ENCODE results near the gene ANKRD63. TPM values are rescaled to one million over a fixed set of nuclear protein-coding genes. Genes with fewer than 3 reads are reported as not detected.

The ANKRD63 gene
- total and polyA plus RNA-seq, 7 experiments from 2014 or later: 0.27 TPM; not detected in 5

DNA sequence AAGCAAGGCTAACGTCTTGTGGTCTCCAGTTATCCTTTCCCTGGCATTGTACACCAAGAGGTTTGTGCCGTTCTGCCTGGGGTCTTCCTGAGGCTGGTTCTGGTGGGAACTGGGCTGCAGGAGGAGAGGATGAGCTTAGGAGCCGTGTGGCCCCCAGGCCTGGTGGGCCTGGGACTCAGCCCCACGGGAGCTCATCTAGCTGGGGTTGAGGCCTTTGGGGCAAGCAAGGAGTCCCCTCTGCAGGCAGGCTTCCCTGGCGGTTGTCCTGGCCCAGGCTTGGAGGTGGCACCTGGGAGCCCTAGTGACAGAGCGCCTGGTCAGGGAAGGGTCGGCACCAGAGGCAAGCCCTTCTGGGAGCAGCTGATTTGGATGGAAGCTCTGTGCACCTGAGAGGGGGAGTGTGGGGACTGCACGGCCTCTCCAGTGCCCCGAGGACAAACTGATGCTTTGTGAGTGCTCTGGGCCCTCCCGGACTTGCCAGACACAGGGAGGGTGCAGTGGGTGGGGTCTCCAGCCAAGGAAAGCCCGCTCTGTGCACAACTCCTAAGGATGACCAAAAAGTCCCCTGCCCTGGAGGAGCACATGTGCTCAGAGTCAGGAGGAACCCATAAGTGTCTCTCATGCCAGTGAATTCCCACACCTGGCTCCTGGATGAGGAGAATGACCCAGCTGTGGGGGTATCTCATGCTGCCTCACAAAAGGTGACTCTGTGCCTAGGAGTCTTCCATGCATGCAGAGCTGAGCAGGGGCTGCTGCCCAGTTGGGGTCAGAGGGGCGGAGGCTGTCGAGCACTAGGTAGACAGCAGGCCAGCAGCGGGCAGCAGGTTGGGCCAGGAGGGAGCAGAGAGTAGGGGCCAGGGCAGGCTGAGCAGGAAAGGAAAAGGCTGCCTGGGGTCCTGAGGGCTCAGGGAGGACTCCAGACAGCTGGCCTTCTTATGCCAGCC, 41.3 kb downstream of the ANKRD63 start:
- Mint-ChIP-seq H3K27ac (no peak overlapping the region), H3K4me3 (no peak overlapping the region), H3K27me3 (peaks cover 16 to 23% (median 19%) of the 10 kb centered on the region in 5 donors), H3K4me1 (peaks cover 4 to 11% (median 10%) of the 10 kb centered on the region in 7 donors), H3K36me3 (no peaks in the 10 kb centered on the region), H3K9me3 (no peaks in the 10 kb centered on the region)
- Histone ChIP-seq H3K27ac (ENCODE audit: low read depth, low read length) (no peak overlapping the region), H3K4me1 (ENCODE audit: control insufficient read depth in 2 of 2, insufficient read depth in 2 of 2, low read length in 2 of 2) (no peaks in the 10 kb centered on the region), H3K9me3 (ENCODE audit: control insufficient read depth in 2 of 3, low read length in 3 of 3) (no peaks in the 10 kb centered on the region), H3K36me3 (ENCODE audit: control insufficient read depth in 2 of 3, insufficient read depth in 3 of 3, low read length in 3 of 3) (no peaks in the 10 kb centered on the region), H3K4me3 (ENCODE audit: low read length) (no peak overlapping the region), H3K27me3 (ENCODE audit: control insufficient read depth in 2 of 2, insufficient read depth in 2 of 2, low read length in 2 of 2) (no peaks in the 10 kb centered on the region)
- POLR2A ChIA-PET: no interaction called here
- intact Hi-C loops (cut with micrococcal nuclease): no loop called here
- DNase-seq: no peak
- no peak for ATAC-seq
- CTCF ChIA-PET: no interaction called here

DNA sequence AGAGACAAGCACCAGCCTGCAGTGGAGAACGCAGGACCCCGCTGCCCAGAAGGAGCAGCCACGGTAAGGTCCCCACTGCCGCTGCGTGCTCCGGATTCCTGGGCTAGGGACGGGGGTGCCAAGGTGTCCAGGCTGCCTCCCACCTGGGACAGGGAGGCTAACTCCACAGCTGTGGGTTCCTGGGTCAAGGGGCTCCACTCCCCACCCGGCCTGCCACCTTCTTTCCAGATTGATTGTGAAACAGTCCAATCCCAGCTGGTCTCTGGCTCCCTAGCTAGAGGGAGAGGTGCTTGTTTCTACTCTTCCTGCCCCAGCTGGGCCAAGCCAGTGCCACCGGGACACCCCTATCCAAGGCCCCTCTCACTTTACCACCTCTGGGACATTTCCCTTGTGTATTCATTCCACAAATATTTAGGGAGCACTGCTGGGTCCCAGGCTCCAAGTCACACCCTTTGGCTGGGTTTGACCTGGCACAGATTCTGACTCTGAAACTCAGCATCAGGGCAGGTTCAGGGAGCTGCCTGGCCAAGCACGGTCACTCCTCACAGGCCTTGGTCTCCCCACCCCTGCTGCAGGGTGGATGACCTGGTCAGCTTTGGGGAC, 42.1 kb downstream of the ANKRD63 start:
- no peak overlapping the region for H3K27ac Mint-ChIP-seq
- ChIA-PET POLR2A (no interaction called here), CTCF (no interaction called here)

DNA sequence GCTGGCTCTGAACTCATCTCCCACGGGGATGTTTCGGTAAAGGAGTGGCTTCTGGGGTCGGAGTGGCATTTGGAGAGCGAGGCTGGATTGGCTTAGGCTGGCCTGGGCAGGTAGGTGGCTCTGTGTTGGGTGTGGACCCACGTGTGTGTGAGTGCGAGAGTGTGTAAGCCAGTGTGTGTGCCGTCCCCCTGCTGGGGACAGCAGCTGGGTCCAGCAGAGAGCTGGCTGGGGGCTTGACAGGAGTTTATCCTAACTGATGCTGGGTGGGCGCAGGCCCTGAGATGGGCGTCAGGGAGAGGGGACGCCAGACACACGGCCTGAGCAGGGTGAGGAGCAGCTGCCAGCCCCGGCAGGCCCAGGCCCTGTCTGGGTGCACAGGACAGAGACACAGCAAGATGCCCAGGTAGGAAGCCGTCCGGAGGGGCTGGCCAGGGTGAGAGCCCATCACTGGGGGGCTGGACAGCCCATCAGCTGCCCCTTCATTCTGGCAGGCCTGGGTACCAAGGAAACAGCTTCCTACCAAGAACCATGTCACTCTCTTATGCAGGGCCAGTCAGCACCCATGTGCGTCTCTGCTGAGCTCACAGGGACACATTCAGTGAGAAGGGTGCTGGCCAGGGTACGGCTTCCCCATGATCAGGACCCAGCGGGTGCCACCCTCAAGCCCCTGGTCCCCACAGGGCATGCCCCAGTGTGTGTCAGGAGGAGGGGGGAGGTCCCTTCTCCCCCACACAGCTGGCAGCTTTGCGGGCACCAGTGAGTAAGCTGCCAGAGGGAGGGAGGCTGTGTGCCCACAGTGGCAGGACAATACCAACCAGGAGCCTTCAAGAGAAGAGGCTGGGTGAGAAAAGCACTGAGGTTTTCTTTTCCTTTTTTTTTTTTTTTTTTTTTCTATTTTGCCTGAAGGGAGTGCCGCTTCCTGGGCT, 42.9 kb downstream of the ANKRD63 start:
- Histone ChIP-seq H3K27ac (ENCODE audit: low read depth, low read length) (no peak overlapping the region), H3K9me3 (ENCODE audit: control insufficient read depth in 2 of 3, low read length in 3 of 3) (no peaks in the 10 kb centered on the region), H3K4me3 (ENCODE audit: low read length) (no peak overlapping the region), H3K27me3 (ENCODE audit: control insufficient read depth in 2 of 2, insufficient read depth in 2 of 2, low read length in 2 of 2) (no peaks in the 10 kb centered on the region), H3K4me1 (ENCODE audit: control insufficient read depth in 2 of 2, insufficient read depth in 2 of 2, low read length in 2 of 2) (no peaks in the 10 kb centered on the region), H3K36me3 (ENCODE audit: control insufficient read depth in 2 of 3, insufficient read depth in 3 of 3, low read length in 3 of 3) (no peaks in the 10 kb centered on the region)
- POLR2A ChIA-PET: interaction anchor here (0.5 kb wide), 1 partner anchor 138 kb away, joined by 3 read pairs; no protein-coding TSS in a partner anchor
- DNase-seq (no peak), ATAC-seq (no peak)
- intact Hi-C loops (cut with micrococcal nuclease): no loop called here
- no peaks in the 10 kb centered on the region for H3K36me3 Mint-ChIP-seq
- H3K4me3 Mint-ChIP-seq: peak overlapping the region in 2 of 10 donors; percentile 38 to 39
- no peak overlapping the region for H3K27ac Mint-ChIP-seq
- H3K27me3 Mint-ChIP-seq: peaks cover 16 to 23% (median 19%) of the 10 kb centered on the region in 5 donors
- CTCF ChIA-PET: interaction anchor here (0.6 kb wide), 1 partner anchor 1158 kb away, joined by 3 read pairs; no protein-coding TSS in a partner anchor
- peaks cover 5 to 11% (median 10%) of the 10 kb centered on the region in 7 donors for H3K4me1 Mint-ChIP-seq
- H3K9me3 Mint-ChIP-seq: no peaks in the 10 kb centered on the region

More for the DNA sequence above, 42.1 kb downstream of the ANKRD63 start:
- H3K36me3 Mint-ChIP-seq: no peaks in the 10 kb centered on the region
- peaks cover 4 to 11% (median 10%) of the 10 kb centered on the region in 7 donors for H3K4me1 Mint-ChIP-seq
- H3K27me3 Mint-ChIP-seq: peaks cover 16 to 23% (median 19%) of the 10 kb centered on the region in 5 donors
- no peaks in the 10 kb centered on the region for H3K9me3 Mint-ChIP-seq
- H3K4me1 ChIP-seq (ENCODE audit: control insufficient read depth in 2 of 2, insufficient read depth in 2 of 2, low read length in 2 of 2): no peaks in the 10 kb centered on the region
- no peak for ATAC-seq
- no peaks in the 10 kb centered on the region for H3K36me3 ChIP-seq (ENCODE audit: control insufficient read depth in 2 of 3, insufficient read depth in 3 of 3, low read length in 3 of 3)
- H3K4me3 Mint-ChIP-seq: no peak overlapping the region
- intact Hi-C loops (cut with micrococcal nuclease): no loop called here
- no peak for DNase-seq
- H3K9me3 ChIP-seq (ENCODE audit: control insufficient read depth in 2 of 3, low read length in 3 of 3): no peaks in the 10 kb centered on the region
- H3K27me3 ChIP-seq (ENCODE audit: control insufficient read depth in 2 of 2, insufficient read depth in 2 of 2, low read length in 2 of 2): no peaks in the 10 kb centered on the region
- H3K27ac ChIP-seq (ENCODE audit: low read depth, low read length): no peak overlapping the region
- no peak overlapping the region for H3K4me3 ChIP-seq (ENCODE audit: low read length)

DNA sequence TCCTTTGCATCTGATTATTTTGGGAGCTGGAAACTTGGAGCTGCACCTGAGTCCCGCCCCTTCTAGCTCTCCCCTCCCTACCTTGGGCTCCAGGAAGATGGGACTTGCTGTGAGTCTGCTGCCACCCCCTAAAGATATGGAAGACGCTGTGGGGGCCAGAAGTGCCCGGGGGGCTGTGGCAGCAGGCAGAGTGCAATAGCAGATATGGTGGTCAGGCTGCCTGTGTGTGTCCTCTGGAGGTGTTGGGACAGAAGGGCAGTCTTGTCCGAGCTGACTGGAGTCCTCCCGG, 43.5 kb downstream of the ANKRD63 start:
- Mint-ChIP-seq H3K4me3 (peak overlapping the region in 2 of 10 donors; percentile 15 to 39), H3K27ac (no peak overlapping the region), H3K27me3 (peaks cover 16 to 23% (median 19%) of the 10 kb centered on the region in 5 donors), H3K9me3 (no peaks in the 10 kb centered on the region), H3K36me3 (no peaks in the 10 kb centered on the region), H3K4me1 (peaks cover 6 to 11% (median 10%) of the 10 kb centered on the region in 7 donors)
- ChIA-PET CTCF (interaction anchor here (0.6 to 1.4 kb wide), 3 partner anchors 8 to 1159 kb away, joined by 3 to 4 read pairs (median 4); no protein-coding TSS in a partner anchor), POLR2A (interaction anchor here (0.5 kb wide), 1 partner anchor 137 kb away, joined by 3 read pairs; no protein-coding TSS in a partner anchor)
- Histone ChIP-seq H3K4me1 (ENCODE audit: control insufficient read depth in 2 of 2, insufficient read depth in 2 of 2, low read length in 2 of 2) (no peaks in the 10 kb centered on the region), H3K9me3 (ENCODE audit: control insufficient read depth in 2 of 3, low read length in 3 of 3) (no peaks in the 10 kb centered on the region), H3K4me3 (ENCODE audit: low read length) (no peak overlapping the region), H3K27ac (ENCODE audit: low read depth, low read length) (no peak overlapping the region), H3K27me3 (ENCODE audit: control insufficient read depth in 2 of 2, insufficient read depth in 2 of 2, low read length in 2 of 2) (no peaks in the 10 kb centered on the region), H3K36me3 (ENCODE audit: control insufficient read depth in 2 of 3, insufficient read depth in 3 of 3, low read length in 3 of 3) (no peaks in the 10 kb centered on the region)
- DNase-seq (no peak), ATAC-seq (no peak)
- intact Hi-C loops (cut with micrococcal nuclease): no loop called here

DNA sequence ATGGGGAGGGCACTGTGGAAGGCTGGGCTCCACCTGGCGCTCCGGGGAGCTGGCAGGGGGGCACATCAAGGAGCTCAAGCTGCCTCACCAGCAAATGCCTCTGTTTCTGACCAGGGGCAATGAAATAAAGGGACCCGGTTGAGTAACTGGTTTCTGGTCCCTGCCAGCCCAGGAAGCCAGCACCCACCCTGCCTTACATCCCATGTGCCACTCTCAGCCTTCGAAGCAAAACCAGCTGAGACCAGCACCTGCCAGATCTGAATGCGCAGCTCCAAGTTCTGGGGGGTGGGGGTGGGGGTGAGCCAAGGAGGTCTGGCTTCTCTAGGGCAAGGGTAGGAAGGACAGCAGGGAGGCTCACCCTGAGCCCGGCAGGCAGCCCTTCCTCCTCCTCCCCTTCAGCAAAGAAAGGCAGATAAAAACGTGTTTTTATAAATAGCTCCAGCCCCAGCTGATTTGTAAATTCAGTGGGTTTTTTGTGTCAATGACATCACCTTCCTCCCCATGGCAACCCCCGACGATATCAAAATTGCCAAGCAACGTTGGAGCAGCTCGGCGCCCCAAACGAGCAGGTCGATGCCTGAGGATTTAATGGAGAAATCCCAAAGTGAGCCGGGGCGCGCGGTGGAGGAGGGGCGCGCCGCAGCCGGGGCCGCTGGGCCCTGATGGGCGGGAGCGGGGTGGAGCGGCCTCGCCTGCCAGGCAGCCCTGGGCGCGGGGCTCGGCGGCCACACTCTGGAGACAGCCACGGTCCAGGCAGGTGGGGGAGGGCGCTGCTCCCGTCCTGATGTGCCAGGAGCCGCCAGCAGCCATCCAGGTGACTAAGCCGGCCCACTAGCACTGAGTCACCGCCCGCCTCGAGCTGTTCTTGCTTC, 44.1 kb downstream of the ANKRD63 start, which contains the start of gene PAK6:
Gene PAK6 (plus strand): TSS at position 532 of the 872 bp plus-strand sequence. CDS start 25,723 bp downstream, outside the sequence.
- POLR2A ChIA-PET: interaction anchor here (0.5 kb wide), 1 partner anchor 137 kb away, joined by 3 read pairs; no protein-coding TSS in a partner anchor
- peak in 2 of 9 donors; percentile 8 to 41 for DNase-seq

More for the DNA sequence above, 44.1 kb downstream of the ANKRD63 start, which contains the start of gene PAK6:
- Histone ChIP-seq H3K36me3 (ENCODE audit: control insufficient read depth in 2 of 3, insufficient read depth in 3 of 3, low read length in 3 of 3) (no peaks in the 10 kb centered on the region), H3K4me3 (ENCODE audit: low read length) (no peak within 1 kb of the TSS), H3K27ac (ENCODE audit: low read depth, low read length) (no peak within 1 kb of the TSS), H3K9me3 (ENCODE audit: control insufficient read depth in 2 of 3, low read length in 3 of 3) (no peaks in the 10 kb centered on the region), H3K27me3 (ENCODE audit: control insufficient read depth in 2 of 2, insufficient read depth in 2 of 2, low read length in 2 of 2) (no peaks in the 10 kb centered on the region), H3K4me1 (ENCODE audit: control insufficient read depth in 2 of 2, insufficient read depth in 2 of 2, low read length in 2 of 2) (no peaks in the 10 kb centered on the region)
- Mint-ChIP-seq H3K4me3 (peak within 1 kb of the TSS in 6 of 10 donors; percentile 12 to 67 (median 24)), H3K27ac (no peak within 1 kb of the TSS), H3K4me1 (peaks cover 6 to 11% (median 10%) of the 10 kb centered on the region in 7 donors), H3K9me3 (no peaks in the 10 kb centered on the region), H3K36me3 (no peaks in the 10 kb centered on the region), H3K27me3 (peaks cover 16 to 23% (median 19%) of the 10 kb centered on the region in 5 donors)
- peak; percentile 34 for ATAC-seq
- CTCF ChIA-PET: interaction anchor here (1.1 to 1.4 kb wide), 2 partner anchors 8 to 35 kb away, joined by 4 read pairs; no protein-coding TSS in a partner anchor
- intact Hi-C loops (cut with micrococcal nuclease): no loop called here
